HAP-1 (cell line): ENCODE data around the gene CFAP251.
"Not testable (repeated sequence)": the region's sequence is repeated elsewhere in the genome, so short reads cannot be mapped to it uniquely, and the experiment has no call there.

Experiments used
- DNase-seq, 2 experiments: peaks; one replicate each; pipeline ENCODE4 v3.0.0-alpha.2; 2016 to 2020; ENCODE audit warnings: low spot score in 2 of 2
- H3K27me3 ChIP-seq: fragments of 250-450 bp; sonication (Bioruptor Pico); 2 replicates; pipeline ENCODE4 v1.5.1; 2020; ENCODE audit warnings: low read depth, mild to moderate bottlenecking, moderate library complexity
- H3K36me3 ChIP-seq: fragments of 250-450 bp; sonication (Bioruptor Pico); replicated peaks from 2 replicates; pipeline ENCODE4 v1.5.1; 2020; ENCODE audit warnings: mild to moderate bottlenecking
- H3K4me1 ChIP-seq: fragments of 250-450 bp; sonication (Bioruptor Pico); 2 replicates; pipeline ENCODE4 v1.5.1; 2020; ENCODE audit warnings: mild to moderate bottlenecking
- H3K4me3 ChIP-seq: fragments of 250-450 bp; sonication (Bioruptor Pico); 2 replicates; pipeline ENCODE4 v1.5.1; 2020; ENCODE audit warnings: mild to moderate bottlenecking, moderate library complexity
- H3K9me3 ChIP-seq: fragments of 250-450 bp; sonication (Bioruptor Pico); 2 replicates; pipeline ENCODE4 v1.5.1; 2020; ENCODE audit warnings: mild to moderate bottlenecking, moderate library complexity
- in situ Hi-C: fragments of 300-500 bp; cut with MboI; formaldehyde crosslinking; loops from 3 replicates; pipeline ENCODE4 v1.14.3; 2020; ENCODE audit warnings: low sequenced_read_pairs, inconsistent platforms, mixed read lengths

The CFAP251 gene

DNA sequence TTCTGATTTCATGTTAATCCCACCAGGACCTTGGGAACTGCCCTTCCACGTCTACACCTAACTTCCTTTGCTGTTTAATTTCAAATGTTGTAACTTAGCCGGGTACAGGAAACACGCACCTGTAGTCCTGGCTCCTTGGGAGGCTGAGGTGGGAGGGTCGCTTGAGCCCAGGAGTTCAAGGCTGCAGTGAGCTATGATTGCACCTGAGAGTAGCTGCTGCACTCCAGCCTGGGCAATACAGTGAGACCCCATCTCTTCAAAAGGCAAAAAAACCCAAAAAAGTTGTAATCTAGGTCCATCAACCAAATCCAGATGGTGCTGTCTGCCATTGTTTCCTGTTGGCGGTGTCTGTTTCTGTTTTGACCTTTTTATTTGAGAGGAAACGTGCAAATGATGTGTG lies 117.8 kb downstream of the CFAP251 start:
- Histone ChIP-seq H3K9me3 (no peaks in the 10 kb centered on the region), H3K4me3 (no peak overlapping the region), H3K36me3 (peaks cover 20% of the 10 kb centered on the region), H3K4me1 (no peaks in the 10 kb centered on the region), H3K27me3 (no peaks in the 10 kb centered on the region)
- in situ Hi-C loops: no loop called here
- DNase-seq: no peak

DNA sequence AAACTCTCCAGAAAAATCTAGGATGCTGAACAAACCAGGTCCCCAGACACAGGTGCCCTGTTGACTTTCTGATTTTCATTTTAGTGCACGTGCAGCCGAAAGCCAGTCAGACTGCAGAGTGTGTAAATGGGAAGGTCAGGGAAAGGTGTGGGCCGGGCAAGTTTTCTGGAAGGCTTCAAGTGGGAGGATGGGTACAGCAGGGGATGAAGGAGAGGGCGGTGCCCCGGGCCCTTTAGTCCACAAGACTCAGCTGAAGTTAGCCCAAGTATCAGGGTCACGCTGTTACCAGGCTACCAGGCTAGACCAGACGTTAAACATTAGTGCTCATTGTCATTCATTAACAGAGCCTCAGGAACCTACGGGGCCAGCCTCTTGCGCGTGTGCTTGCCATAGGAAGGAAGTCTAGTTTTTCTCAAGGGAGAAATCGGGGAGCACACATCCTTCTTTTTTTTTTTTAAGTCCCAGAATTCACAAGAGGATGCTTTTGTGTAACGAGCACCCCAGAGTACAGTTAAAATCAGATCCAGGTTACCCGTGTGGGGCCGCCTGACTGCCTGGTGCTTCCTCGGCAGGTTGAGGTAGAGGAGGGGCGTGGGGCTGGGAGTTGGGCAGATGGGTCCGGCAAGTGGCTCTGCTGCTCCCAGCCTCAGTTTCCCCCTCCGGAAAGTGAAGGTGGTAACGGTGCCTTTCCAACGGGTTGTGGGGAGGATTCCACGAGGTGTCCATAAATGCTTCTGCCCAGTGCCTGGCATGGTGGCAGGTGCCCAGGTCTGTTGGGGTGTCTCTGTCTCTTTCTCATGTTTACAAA lies 122.4 kb downstream of the CFAP251 start:
- in situ Hi-C loops: no loop called here
- Histone ChIP-seq H3K4me1 (no peaks in the 10 kb centered on the region), H3K4me3 (no peak overlapping the region), H3K36me3 (peaks cover 31% of the 10 kb centered on the region), H3K27me3 (no peaks in the 10 kb centered on the region), H3K9me3 (no peaks in the 10 kb centered on the region)
- DNase-seq: no peak

DNA sequence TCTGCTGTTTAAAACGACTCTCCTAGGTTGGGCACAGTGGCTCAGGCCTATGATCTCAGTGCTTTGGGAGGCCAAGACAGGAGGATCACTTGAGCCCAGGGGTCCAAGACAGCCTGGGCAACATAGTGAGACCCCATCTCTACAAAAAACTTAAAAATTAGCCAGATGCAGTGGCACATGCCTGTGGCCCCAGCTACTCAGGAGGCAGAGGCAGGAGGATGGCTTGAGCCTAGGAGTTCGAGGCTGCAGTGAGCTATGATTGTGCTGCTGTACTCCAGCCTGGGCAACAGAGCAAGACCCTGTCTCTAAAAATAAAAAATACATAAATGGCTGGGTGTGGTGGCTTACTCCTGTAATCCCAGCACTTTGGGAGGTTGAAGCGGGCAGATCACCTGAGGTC lies 123.1 kb downstream of the CFAP251 start:
- H3K4me1 ChIP-seq, DNase-seq, in situ Hi-C loops, H3K9me3 ChIP-seq, H3K27me3 ChIP-seq, H3K4me3 ChIP-seq: not testable (repeated sequence)
- peaks cover 29% of the 10 kb centered on the region for H3K36me3 ChIP-seq

DNA sequence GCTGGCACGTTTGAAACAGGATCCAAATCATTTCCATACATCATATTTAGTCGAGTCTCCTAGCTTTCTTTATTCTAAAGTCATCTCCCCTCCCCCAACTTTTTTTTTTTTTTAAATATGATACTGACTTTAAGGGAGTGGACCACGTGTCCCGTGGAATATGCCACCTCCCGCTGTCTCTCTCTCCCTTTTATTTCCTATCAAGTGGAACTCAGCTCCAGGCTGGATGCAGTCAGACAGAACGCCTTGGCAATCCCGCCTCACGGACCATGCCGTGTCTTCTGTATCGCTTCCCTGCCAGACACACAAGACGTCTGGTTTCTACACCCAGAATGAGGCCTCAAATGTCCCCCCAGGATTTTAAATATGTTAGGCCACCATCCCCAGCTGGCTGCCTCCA lies 124.5 kb downstream of the CFAP251 start:
- Histone ChIP-seq H3K9me3 (no peaks in the 10 kb centered on the region), H3K27me3 (no peaks in the 10 kb centered on the region), H3K4me3 (no peak overlapping the region), H3K4me1 (no peaks in the 10 kb centered on the region), H3K36me3 (peaks cover 32% of the 10 kb centered on the region)
- in situ Hi-C loops: no loop called here
- no peak for DNase-seq

DNA sequence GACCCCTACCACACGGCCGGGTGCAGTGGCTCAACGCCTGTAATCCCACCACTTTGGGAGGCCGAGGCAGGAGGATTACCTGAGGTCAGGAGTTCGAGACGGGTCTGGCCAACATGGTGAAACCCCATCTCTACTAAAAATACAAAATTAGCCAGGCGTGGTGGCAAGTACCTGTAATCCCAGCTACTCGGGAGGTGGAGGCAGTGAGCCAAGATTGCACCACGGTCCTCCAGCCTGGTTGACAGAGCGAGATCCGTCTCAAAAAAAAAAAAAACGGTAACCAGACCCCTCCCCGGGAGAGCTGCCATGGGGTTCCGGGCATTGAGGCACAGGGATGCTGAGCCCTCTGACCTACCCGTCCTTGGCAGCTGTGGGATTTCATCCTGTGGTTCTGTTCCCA lies 125.1 kb downstream of the CFAP251 start:
- no peak for DNase-seq
- H3K4me1 ChIP-seq: no peaks in the 10 kb centered on the region
- peaks cover 38% of the 10 kb centered on the region for H3K36me3 ChIP-seq
- in situ Hi-C loops: no loop called here
- H3K27me3 ChIP-seq: no peaks in the 10 kb centered on the region
- no peak overlapping the region for H3K4me3 ChIP-seq
- H3K9me3 ChIP-seq: no peaks in the 10 kb centered on the region

DNA sequence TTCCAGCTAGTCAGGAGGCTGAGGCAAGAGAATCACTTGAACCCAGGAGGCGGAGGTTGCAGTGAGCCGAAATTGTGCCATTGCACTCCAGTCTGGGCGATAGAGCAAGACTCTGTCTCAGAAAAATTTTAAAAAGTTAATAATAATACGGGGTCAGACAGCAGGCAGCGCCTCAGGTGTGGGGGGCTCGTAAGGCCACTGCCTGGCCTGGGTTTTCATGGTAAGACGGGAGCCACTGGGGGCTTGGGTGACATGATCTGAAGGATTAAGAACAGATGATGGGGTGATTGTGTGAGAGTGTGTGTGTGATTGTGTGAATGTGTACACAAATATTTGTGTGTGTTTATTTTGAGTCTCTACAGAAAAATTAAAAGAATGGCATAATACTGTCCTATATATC lies 126.9 kb downstream of the CFAP251 start:
- in situ Hi-C loops: no loop called here
- Histone ChIP-seq H3K27me3 (no peaks in the 10 kb centered on the region), H3K9me3 (no peaks in the 10 kb centered on the region), H3K4me3 (no peak overlapping the region), H3K36me3 (peaks cover 38% of the 10 kb centered on the region), H3K4me1 (no peaks in the 10 kb centered on the region)
- no peak for DNase-seq

DNA sequence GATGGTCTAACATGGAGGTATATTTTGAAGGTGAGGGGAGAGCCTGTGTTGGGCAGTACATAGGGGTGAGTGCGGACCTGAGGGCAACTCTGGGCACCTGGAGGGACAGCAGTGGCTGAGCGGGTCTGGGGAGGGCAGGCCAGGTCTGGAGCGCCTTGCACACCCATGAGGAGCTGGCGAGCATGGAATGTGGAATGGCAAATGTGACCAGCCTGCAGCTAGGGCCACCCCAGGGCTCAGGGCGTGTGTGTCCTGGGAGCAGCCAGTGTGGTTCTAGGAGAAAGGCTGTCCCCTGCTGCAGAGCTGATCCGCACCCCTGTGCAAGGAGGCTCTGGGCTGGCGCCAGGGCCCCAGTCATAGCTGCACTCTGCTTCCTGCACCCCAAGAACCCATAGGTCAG lies 127.8 kb downstream of the CFAP251 start:
- in situ Hi-C loops: no loop called here
- no peaks in the 10 kb centered on the region for H3K9me3 ChIP-seq
- H3K4me3 ChIP-seq: no peak overlapping the region
- DNase-seq: no peak
- H3K36me3 ChIP-seq: peaks cover 39% of the 10 kb centered on the region
- no peaks in the 10 kb centered on the region for H3K27me3 ChIP-seq
- no peaks in the 10 kb centered on the region for H3K4me1 ChIP-seq

DNA sequence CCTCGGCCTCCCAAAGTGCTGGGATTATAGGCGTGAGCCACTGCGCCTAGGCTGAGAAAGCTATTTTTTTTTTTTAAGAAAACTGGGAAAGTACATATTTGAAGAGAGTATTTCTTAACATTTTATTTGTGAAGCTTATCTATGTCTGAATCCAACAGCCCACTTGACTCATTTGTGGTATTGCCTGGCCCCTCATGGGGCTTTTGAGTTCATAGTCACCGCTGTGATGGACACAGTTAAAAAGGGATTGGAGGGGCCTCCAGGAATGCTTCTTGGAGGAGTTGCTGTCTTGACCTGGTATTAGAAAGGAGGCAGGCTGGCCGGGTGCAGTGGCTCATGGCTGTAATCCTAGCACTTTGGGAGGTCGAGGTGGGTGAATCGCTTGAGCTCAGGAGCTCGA lies 129.8 kb downstream of the CFAP251 start:
- no peaks in the 10 kb centered on the region for H3K27me3 ChIP-seq
- H3K4me3 ChIP-seq: no peak overlapping the region
- in situ Hi-C loops: no loop called here
- no peak for DNase-seq
- H3K4me1 ChIP-seq: no peaks in the 10 kb centered on the region
- H3K9me3 ChIP-seq: no peaks in the 10 kb centered on the region
- peaks cover 37% of the 10 kb centered on the region for H3K36me3 ChIP-seq

DNA sequence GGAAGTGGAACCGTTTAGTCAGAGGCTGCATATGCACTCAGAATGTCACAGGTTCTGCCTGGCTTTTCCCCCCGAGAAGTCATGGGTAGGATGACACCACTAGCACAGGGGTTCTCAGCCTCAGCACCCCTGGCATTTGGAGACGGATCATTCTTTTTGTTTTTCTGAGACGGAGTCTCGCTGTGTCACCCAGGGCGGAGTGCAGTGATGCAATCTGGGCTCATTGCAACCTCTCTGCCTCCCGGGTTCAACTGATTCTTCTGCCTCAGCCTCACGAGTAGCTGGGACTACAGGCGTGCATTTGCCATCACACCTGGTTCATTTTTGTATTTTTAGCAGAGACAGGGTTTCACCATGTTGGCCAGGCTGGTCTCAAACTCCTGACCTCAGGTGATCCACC lies 131.4 kb downstream of the CFAP251 start:
- DNase-seq: no peak
- H3K4me1 ChIP-seq: no peaks in the 10 kb centered on the region
- no peaks in the 10 kb centered on the region for H3K27me3 ChIP-seq
- no peak overlapping the region for H3K4me3 ChIP-seq
- no peaks in the 10 kb centered on the region for H3K9me3 ChIP-seq
- peaks cover 33% of the 10 kb centered on the region for H3K36me3 ChIP-seq
- in situ Hi-C loops: loop anchor here (10.0 kb wide), 1 partner anchor 145 kb away; no protein-coding TSS in a partner anchor

DNA sequence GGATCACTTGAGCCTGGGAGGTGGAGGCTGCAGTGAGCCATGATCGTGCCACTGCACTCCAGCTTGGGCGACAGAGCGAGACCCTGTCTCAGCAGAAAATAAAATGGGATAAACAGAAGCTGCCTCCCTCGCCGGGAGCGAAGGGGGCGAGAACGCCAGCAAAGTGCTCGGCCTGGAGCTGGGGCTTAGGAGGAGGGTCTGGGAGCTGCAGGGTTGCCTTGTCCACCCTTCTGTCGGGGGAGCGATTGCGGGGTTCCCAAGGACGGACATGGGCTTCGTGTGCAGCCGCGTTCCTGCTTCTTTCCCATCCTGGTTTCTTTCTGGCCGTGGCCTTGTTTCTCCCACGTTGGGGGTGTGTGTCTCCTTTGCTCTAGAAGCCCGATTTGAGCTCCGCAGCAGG lies 132.3 kb downstream of the CFAP251 start:
- Histone ChIP-seq H3K36me3 (peaks cover 35% of the 10 kb centered on the region), H3K4me1 (no peaks in the 10 kb centered on the region), H3K9me3 (no peaks in the 10 kb centered on the region), H3K4me3 (no peak overlapping the region), H3K27me3 (no peaks in the 10 kb centered on the region)
- no peak for DNase-seq
- in situ Hi-C loops: loop anchor here (10.0 kb wide), 1 partner anchor 144 kb away; no protein-coding TSS in a partner anchor

DNA sequence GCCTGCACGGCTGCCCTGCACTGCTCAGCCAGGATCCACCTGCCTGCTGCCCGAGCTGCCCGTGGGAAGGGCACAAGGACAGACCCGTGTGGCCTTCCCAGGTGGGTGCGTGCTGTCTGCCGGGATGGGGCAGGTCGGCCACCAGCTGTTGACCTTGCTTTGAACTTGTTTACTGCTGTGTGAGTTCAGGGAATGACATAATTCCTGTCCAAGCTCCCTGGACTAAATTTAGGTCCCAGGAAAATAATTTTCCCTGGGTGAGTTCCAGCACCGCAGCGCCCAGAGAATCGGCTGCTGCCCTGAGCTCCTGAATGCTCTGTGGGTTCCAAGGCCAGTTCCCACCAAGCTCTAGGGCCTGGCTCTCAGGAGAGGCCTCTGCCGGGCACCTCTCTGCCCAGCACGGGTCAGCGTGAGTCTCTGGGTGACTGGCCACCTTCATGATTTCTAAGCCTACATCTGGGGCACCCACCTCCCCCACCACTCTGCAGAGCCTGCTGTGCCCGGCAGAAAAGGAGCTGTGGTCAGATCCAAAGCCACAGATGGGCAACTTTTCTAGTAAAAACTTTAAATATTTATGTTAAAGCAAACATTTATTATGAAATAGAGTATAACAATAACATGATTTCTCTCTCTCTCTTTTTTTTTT lies 133.0 kb downstream of the CFAP251 start:
- H3K27me3 ChIP-seq: no peaks in the 10 kb centered on the region
- no peaks in the 10 kb centered on the region for H3K9me3 ChIP-seq
- H3K4me3 ChIP-seq: no peak overlapping the region
- H3K36me3 ChIP-seq: peaks cover 37% of the 10 kb centered on the region
- no peaks in the 10 kb centered on the region for H3K4me1 ChIP-seq
- no peak for DNase-seq
- in situ Hi-C loops: loop anchor here (10.0 kb wide), 1 partner anchor 143 kb away; no protein-coding TSS in a partner anchor

DNA sequence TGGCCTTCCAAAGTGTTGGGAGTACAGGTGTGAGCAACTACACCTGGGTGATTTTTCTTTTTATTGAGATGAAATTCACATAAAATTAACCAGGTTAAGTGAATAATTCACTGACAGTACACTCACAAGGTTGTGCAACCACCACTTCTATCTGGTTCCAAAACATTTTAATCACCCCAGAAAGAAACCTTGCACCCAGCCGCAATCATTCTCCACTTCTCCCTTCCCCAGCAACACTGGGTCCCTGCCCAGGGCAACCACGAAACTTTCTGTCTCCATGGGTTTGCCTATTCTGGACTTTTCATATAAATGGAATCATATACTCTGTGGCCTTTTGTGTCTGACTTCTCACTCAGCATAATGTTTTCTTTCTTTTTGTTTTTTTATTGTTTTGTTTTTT lies 133.9 kb downstream of the CFAP251 start:
- H3K9me3 ChIP-seq: no peaks in the 10 kb centered on the region
- H3K27me3 ChIP-seq: no peaks in the 10 kb centered on the region
- H3K4me3 ChIP-seq: no peak overlapping the region
- no peaks in the 10 kb centered on the region for H3K4me1 ChIP-seq
- in situ Hi-C loops: loop anchor here (10.0 kb wide), 1 partner anchor 143 kb away; no protein-coding TSS in a partner anchor
- H3K36me3 ChIP-seq: peaks cover 41% of the 10 kb centered on the region
- no peak for DNase-seq
